Measurements from ENCODE around the gene BTBD16. TPM values are rescaled to one million over a fixed set of nuclear protein-coding genes. Genes with fewer than 3 reads are reported as not detected.

Gene BTBD16
- total RNA-seq, result not detected in 2 replicates

DNA sequence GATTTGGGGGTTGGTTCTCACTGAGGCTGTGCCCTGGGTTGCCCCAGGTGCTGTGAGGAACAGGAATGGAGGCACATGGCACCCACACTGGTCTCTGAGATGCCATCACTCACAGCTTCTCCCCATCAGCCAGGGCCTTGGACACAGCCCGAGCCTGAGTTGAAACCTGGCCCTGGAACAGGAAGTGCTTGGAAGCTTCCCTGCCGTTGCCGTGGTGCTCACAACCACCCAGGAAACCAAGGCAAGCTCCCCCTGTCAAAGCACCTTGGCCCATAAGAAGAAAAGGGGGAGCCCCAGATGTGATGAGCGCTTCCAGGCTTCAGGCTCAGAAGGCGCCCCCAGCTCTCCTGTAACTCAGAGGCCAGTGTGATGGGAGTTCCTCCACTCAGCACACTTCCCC, at the start of gene BTBD16:
Gene BTBD16, plus strand, starts transcription at position 221 of the 400 bp plus-strand sequence. CDS start 3,786 bp downstream, outside the sequence.

DNA sequence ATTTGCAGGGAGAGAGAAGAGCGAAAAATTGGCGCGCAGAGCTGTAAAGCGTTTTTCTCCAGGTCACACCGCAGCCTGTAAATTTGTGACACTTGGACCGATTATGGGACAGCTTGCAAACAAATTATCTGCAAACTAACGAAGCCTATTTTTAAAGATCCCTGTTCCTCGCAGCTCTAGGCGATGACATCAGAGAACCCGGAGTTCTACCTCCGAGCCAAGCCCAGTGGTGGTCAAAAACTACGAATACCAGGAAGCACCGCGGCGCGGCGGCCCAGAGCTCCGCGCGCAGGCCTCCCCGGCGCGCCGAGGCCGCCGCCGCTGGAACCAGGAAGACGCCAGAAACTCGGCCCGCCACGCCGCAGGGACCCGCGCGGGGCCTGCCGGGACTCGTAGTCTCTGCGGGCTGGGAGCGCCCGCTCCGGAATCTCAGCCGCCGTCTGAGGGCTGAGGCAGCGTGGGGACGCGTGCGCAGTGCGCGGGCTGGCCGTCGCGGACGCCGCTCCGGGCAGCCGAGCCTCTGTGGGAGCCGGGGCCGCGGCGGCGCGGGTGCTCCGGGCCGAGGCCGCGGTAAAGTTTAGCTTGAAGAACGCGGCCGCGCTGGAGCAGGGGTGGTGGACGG, 103.3 kb downstream of the BTBD16 start, which contains the start of gene PLEKHA1:
Gene PLEKHA1, plus strand, starts transcription at position 472 of the 622 bp plus-strand sequence. CDS start 18,493 bp downstream, outside the sequence.

Small RNA genes lying within 50 kb of the gene (small RNA-seq; reads per million reads assigned to genes)
- not detected for gene RNU6-728P

Other genes with a start within 250 kb of the BTBD16 start
- 47.5 and 53.8 TPM in 2 replicates for gene PLEKHA1, start 103.4 kb downstream of the BTBD16 start, total RNA-seq
- gene ARMS2, start 183.4 kb downstream of the BTBD16 start, total RNA-seq, result not detected in 2 replicates
- 22.4 and 37.0 TPM in 2 replicates for gene HTRA1, start 190.3 kb downstream of the BTBD16 start, total RNA-seq

Data from thoracic aorta endothelial cell (primary cell).